GM23248 (cell line): ENCODE results near the gene MRGPRG. TPM values are rescaled to one million over a fixed set of nuclear protein-coding genes. Genes with fewer than 3 reads are reported as not detected.

Experiments used
- DNase-seq: peaks from one replicate; pipeline ENCODE4 v3.0.0-alpha.2; 2015
- H2AFZ ChIP-seq: fragments of 200-600 bp; sonication (generic); 2 replicates; pipeline ENCODE4 v1.6.1; 2016; ENCODE audit warnings: antibody characterized with exemption
- H3F3A ChIP-seq: fragments of 200-600 bp; sonication (generic); 2 replicates; pipeline ENCODE4 v1.6.1; 2016; ENCODE audit warnings: mild to moderate bottlenecking, antibody characterized with exemption, mixed run types; ENCODE audit not compliant: insufficient read depth
- H3K27ac ChIP-seq: fragments of 200-600 bp; sonication (generic); 2 replicates; pipeline ENCODE4 v1.5.1; 2016; ENCODE audit warnings: mild to moderate bottlenecking
- H3K27me3 ChIP-seq: fragments of 200-600 bp; sonication (generic); replicated peaks from 2 replicates; pipeline ENCODE4 v1.6.1; 2016; ENCODE audit warnings: mild to moderate bottlenecking; ENCODE audit not compliant: insufficient read depth
- H3K36me3 ChIP-seq: fragments of 200-600 bp; sonication (generic); 2 replicates; pipeline ENCODE4 v1.6.1; 2016; ENCODE audit warnings: low read depth, mild to moderate bottlenecking
- H3K4me1 ChIP-seq: fragments of 200-600 bp; sonication (generic); 2 replicates; pipeline ENCODE4 v1.6.1; 2016; ENCODE audit warnings: mild to moderate bottlenecking; ENCODE audit not compliant: insufficient read depth
- H3K4me2 ChIP-seq: fragments of 200-600 bp; sonication (generic); one replicate; pipeline ENCODE4 v1.6.1; 2016; ENCODE audit warnings: mild to moderate bottlenecking; ENCODE audit not compliant: unreplicated experiment
- H3K4me3 ChIP-seq: fragments of 200-600 bp; sonication (generic); 2 replicates; pipeline ENCODE4 v1.5.1; 2016; ENCODE audit warnings: mild to moderate bottlenecking
- H3K79me2 ChIP-seq: fragments of 200-600 bp; sonication (generic); 2 replicates; pipeline ENCODE4 v1.6.1; 2016; ENCODE audit warnings: mild to moderate bottlenecking; ENCODE audit not compliant: insufficient read depth
- H3K9ac ChIP-seq: fragments of 200-600 bp; sonication (generic); 2 replicates; pipeline ENCODE4 v1.6.1; 2016; ENCODE audit warnings: mild to moderate bottlenecking
- H3K9me2 ChIP-seq: fragments of 200-600 bp; sonication (generic); 2 replicates; pipeline ENCODE4 v1.6.1; 2016; ENCODE audit warnings: mixed run types, mild to moderate bottlenecking, moderate library complexity; ENCODE audit not compliant: insufficient read depth
- H3K9me3 ChIP-seq: fragments of 200-600 bp; sonication (generic); one replicate; pipeline ENCODE4 v1.6.1; 2017; ENCODE audit warnings: low read depth
- H4K20me1 ChIP-seq: fragments of 200-600 bp; sonication (generic); 2 replicates; pipeline ENCODE4 v1.6.0; 2016; ENCODE audit not compliant: insufficient read depth
- EZH2 ChIP-seq: fragments of 200-600 bp; sonication (generic); IDR thresholded peaks from 2 replicates; pipeline ENCODE4 v1.6.1; 2018; ENCODE audit warnings: antibody characterized with exemption, mild to moderate bottlenecking; ENCODE audit not compliant: insufficient read depth, poor library complexity, severe bottlenecking
- EZH2phosphoT487 ChIP-seq: fragments of 200-600 bp; sonication (generic); IDR thresholded peaks from 2 replicates; pipeline ENCODE4 v1.6.1; 2018; ENCODE audit warnings: antibody characterized with exemption, moderate library complexity, mild to moderate bottlenecking, low read depth; ENCODE audit not compliant: insufficient read depth
- WGBS, 2 experiments: methylation state at CpG; one replicate each; pipeline ENCODE4 v1.1.6; 2015 to 2017; ENCODE audit warnings: low lambda C conversion rate in 2 of 2, low coverage in 1 of 2; ENCODE audit errors: missing lambda C conversion rate in 2 of 2; 5-methylcytosine and 5-hydroxymethylcytosine counted together
- in situ Hi-C: fragments of 300-500 bp; cut with MboI; formaldehyde crosslinking; loops from 2 replicates; pipeline ENCODE4 v1.15.0; 2020
- polyA plus RNA-seq: library from polyadenylated mRNA; unstranded; fragments of >200 nt; fragmentation: Nextera tagmentation; extraction: Ambion mirVana; gene quantifications from 2 replicates; pipeline ENCODE4 v1.2.1, GENCODE V29; 2016
- total RNA-seq: library from RNA; depleted of rRNA; stranded (reverse); fragments of >200 nt; shearing (Covaris generic); gene quantifications from 2 replicates; pipeline ENCODE4 v1.2.3, GENCODE V29; 2014

Gene MRGPRG
- total and polyA plus RNA-seq, 2 experiments from 2014 or later = not detected

- WGBS, 2 experiments = 60 to 65% methylated on average over 20 to 21 of the region's 21 CpGs
- in situ Hi-C loops = no loop called here
- TF ChIP-seq EZH2phosphoT487 (no peak), EZH2 (no peak)
Observed at GRCh38 chr11:3229673-3230630, 11.3 kb upstream of the MRGPRG start.

DNA sequence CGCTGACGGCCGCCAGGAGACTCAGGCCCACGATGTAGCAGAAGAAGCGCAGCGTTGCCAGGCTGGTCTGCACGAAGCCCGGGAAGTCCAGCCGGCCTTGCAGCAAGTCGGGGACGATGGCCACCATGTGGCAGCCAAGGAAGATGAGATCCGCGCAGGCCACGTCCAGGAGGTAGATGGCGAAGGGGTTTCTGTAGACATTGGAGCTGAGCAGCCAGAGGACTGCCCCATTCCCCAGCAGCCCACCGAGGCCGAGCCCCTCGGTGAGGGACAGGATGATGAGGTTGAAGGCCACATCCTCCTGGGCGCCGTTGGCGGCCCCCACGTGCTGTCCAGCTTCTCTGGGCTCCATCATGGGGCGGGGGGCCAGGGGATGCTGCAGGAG lies 9.8 kb upstream of the MRGPRG start:
- Histone ChIP-seq H3K9me2 (no peaks in the 10 kb centered on the region), H3K27me3 (peaks cover 23% of the 10 kb centered on the region), H2AFZ (no peak overlapping the region), H3K36me3 (no peaks in the 10 kb centered on the region), H3K4me2 (no peak overlapping the region), H3K4me1 (0 out of 2 replicates have a peak, but pooled peaks cover 6% of the 10 kb centered on the region), H4K20me1 (no peaks in the 10 kb centered on the region), H3F3A (no peaks in the 10 kb centered on the region), H3K4me3 (no peak overlapping the region), H3K9me3 (no peaks in the 10 kb centered on the region), H3K27ac (no peak overlapping the region), H3K79me2 (no peaks in the 10 kb centered on the region), H3K9ac (no peak overlapping the region)
- in situ Hi-C loops = no loop called here
- TF ChIP-seq EZH2 = no peak
- TF ChIP-seq EZH2phosphoT487 = no peak
- WGBS, 2 experiments = 78 to 83% methylated on average over 23 of the region's 23 CpGs
- DNase-seq = no peak

More at GRCh38 chr11:3229673-3230630, 11.3 kb upstream of the MRGPRG start:
- peaks cover 28% of the 10 kb centered on the region for H3K27me3 ChIP-seq
- no peak for DNase-seq
- H3K9me3 ChIP-seq = no peaks in the 10 kb centered on the region
- H3F3A ChIP-seq = no peaks in the 10 kb centered on the region
- H2AFZ ChIP-seq = no peak overlapping the region
- H3K4me2 ChIP-seq = no peak overlapping the region
- H3K79me2 ChIP-seq = no peaks in the 10 kb centered on the region
- no peak overlapping the region for H3K9ac ChIP-seq
- H3K9me2 ChIP-seq = no peaks in the 10 kb centered on the region
- no peaks in the 10 kb centered on the region for H4K20me1 ChIP-seq
- H3K4me3 ChIP-seq = no peak overlapping the region
- H3K36me3 ChIP-seq = no peaks in the 10 kb centered on the region
- H3K27ac ChIP-seq = no peak overlapping the region
- H3K4me1 ChIP-seq = 0 out of 2 replicates have a peak, but pooled peaks cover 6% of the 10 kb centered on the region

DNA sequence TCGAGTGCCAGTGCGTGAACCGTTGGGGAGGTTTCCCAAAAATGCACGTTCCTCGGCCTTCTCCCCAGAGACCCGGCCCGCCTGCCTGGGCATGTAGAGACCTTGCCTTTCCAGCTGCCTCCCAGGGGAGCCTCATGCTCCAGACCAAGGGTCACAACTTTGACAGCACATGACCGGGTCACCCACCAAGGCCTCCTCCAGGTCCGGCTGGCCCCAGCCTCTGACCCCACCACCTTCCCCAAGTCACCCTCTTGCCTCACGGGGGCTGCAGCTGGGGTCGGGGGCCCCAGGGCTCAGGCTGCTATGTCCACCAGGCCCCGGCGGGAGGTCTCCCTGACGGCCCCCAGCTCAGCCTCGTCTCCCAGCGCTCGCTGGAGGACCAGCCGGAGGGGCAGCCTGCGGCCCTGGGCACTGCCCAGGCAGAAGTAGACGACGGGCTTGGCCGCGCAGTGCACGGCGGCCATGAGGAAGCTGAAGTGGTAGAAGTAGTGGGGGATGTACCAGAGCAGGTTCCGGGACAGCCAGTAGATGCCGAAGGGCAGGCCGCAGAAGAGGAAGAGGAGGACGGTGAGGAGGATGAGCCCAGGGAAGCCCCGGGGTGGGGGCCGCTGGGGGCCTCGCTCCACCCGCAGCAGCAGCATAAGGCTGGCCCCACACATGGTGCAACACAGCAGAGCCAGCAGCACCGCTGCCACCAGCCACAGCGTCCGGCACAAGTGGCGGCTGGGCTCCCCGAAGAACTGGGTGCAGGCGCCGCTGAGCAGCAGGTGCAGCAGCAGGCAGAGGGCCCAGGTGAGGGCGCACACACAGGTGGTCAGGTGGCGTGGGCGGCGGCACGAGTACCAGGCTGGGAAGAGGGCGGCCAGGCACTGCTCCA lies 9.2 kb upstream of the MRGPRG start:
- no peaks in the 10 kb centered on the region for H3K9me2 ChIP-seq
- DNase-seq = no peak
- H3K4me1 ChIP-seq = 0 out of 2 replicates have a peak, but pooled peaks cover 6% of the 10 kb centered on the region
- H4K20me1 ChIP-seq = no peaks in the 10 kb centered on the region
- no peaks in the 10 kb centered on the region for H3K36me3 ChIP-seq
- no peak overlapping the region for H3K9ac ChIP-seq
- WGBS, 2 experiments = 74 to 79% methylated on average over 36 to 46 of the region's 46 CpGs
- H3F3A ChIP-seq = no peaks in the 10 kb centered on the region
- H3K9me3 ChIP-seq = no peaks in the 10 kb centered on the region
- H3K79me2 ChIP-seq = no peaks in the 10 kb centered on the region
- H2AFZ ChIP-seq = no peak overlapping the region
- peaks cover 23% of the 10 kb centered on the region for H3K27me3 ChIP-seq
- H3K27ac ChIP-seq = no peak overlapping the region
- H3K4me3 ChIP-seq = no peak overlapping the region
- H3K4me2 ChIP-seq = no peak overlapping the region
- no peak for TF ChIP-seq EZH2
- no peak for TF ChIP-seq EZH2phosphoT487
- in situ Hi-C loops = no loop called here

DNA sequence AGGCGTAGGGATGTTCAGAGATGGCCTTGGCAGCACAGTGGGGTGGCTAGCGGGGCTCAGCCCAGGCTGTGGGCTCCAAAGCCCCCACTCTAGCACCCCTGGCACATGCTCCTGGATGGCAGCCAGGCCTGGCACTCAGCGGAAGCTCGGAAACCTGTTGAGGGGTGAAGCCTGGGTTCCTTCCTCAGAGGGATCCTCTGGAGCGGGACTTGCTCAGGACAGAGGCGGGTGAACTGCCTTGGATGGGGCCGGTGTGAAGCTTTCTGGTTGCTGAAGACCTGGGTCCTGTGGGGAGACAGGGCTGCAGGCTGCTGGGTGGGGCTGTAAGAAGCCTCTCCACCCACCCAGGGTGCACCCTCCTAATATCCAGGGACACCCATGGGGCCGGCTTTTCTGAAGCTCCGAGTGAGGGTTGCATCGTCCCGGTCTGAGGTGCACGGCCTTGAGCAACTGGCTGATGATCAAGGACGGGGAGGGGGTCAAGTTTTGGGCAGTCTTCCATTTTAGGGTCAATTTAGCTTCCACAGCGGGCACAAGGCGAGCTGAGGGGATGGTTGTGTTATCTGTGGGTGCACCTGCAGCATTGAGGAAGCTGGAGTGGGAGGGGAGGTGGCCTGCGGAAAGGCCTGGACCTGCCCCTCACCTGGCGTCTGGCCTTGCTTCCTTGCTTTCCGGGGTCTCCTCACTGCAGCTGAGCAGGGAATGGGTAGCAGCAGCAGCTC lies 8.4 kb upstream of the MRGPRG start:
- Histone ChIP-seq H2AFZ (no peak overlapping the region), H3K4me2 (no peak overlapping the region), H3K27me3 (peaks cover 15% of the 10 kb centered on the region), H3K27ac (no peak overlapping the region), H4K20me1 (no peaks in the 10 kb centered on the region), H3K4me3 (no peak overlapping the region), H3K9me2 (no peaks in the 10 kb centered on the region), H3K36me3 (no peaks in the 10 kb centered on the region), H3K4me1 (0 out of 2 replicates have a peak, but pooled peaks cover 1% of the 10 kb centered on the region), H3K9ac (no peak overlapping the region), H3K79me2 (no peaks in the 10 kb centered on the region), H3F3A (no peaks in the 10 kb centered on the region), H3K9me3 (no peaks in the 10 kb centered on the region)
- TF ChIP-seq EZH2phosphoT487 = no peak
- no peak for TF ChIP-seq EZH2
- 75% methylated on average over 17 to 18 of the region's 18 CpGs for WGBS, 2 experiments
- DNase-seq = no peak
- in situ Hi-C loops = no loop called here
